Endothelial cell of umbilical vein (primary cell): Measurements from ENCODE around the gene STK11IP. TPM values are rescaled to one million over a fixed set of nuclear protein-coding genes. Genes with fewer than 3 reads are reported as not detected.

Experiments
- BruUV-seq: library from RNA; stranded (reverse); fragments of 400-500 nt; replicated peaks from 2 replicates; lab custom pipeline; 2021; lab: Mats Ljungman, UMichigan
- CTCF ChIA-PET: fragments of 300-600, 350-600 bp; sonication (Branson Sonifier 250); formaldehyde crosslinking; loops from one replicate; lab custom pipeline; 2021; ENCODE audit warnings: antibody characterized with exemption, inconsistent platforms; lab: Charles Lee
- POLR2A ChIA-PET: fragments of 300-600, 350-600 bp; sonication (Branson Sonifier 250); formaldehyde crosslinking; loops from one replicate; lab custom pipeline; 2021; ENCODE audit warnings: antibody characterized with exemption, inconsistent platforms; lab: Charles Lee
- DNase-seq: peaks from one replicate; pipeline ENCODE4 v3.0.0-alpha.2; 2011; ENCODE audit warnings: low read depth, low spot score
- FAIRE-seq: peaks from 2 replicates; lab custom pipeline; 2011; peaks lifted over from hg19 to GRCh38; lab: Jason Lieb, UNC
- H2AFZ ChIP-seq: 2 replicates; pipeline ENCODE4 v1.6.0; 2012; ENCODE audit warnings: low read depth, low read length, control low read depth, inconsistent platforms
- H3K27ac ChIP-seq: 2 replicates; pipeline ENCODE4 v1.5.1; 2011; ENCODE audit warnings: low read depth, mild to moderate bottlenecking, control low read depth, low read length, moderate library complexity; ENCODE audit not compliant: insufficient read depth
- H3K27me3 ChIP-seq, 2 experiments: 2 replicates each; pipeline versions ENCODE4 v1.6.0 to v1.6.1; 2011; ENCODE audit warnings: low read length in 2 of 2, mixed read lengths in 1 of 2; ENCODE audit not compliant: control insufficient read depth in 2 of 2, insufficient read depth in 2 of 2
- H3K36me3 ChIP-seq, 2 experiments: 2 replicates in 1 of 2; 3 replicates in 1 of 2; pipeline ENCODE4 v1.5.1; 2011; ENCODE audit warnings: low read length in 2 of 2, mild to moderate bottlenecking in 1 of 2, moderate library complexity in 1 of 2; ENCODE audit not compliant: control insufficient read depth in 2 of 2, insufficient read depth in 2 of 2; ENCODE audit errors: extremely low read depth in 1 of 2
- H3K4me1 ChIP-seq: 3 replicates; pipeline ENCODE4 v1.5.1; 2011; ENCODE audit warnings: mild to moderate bottlenecking, low read length; ENCODE audit not compliant: control insufficient read depth, insufficient read depth; ENCODE audit errors: extremely low read depth
- H3K4me2 ChIP-seq: 2 replicates; pipeline ENCODE4 v1.6.1; 2011; ENCODE audit warnings: low read length, control low read depth, mixed read lengths; ENCODE audit not compliant: insufficient read depth
- H3K4me3 ChIP-seq, 3 experiments: fragments of 200-600 bp in 1 of 3; sonication (generic), shearing (Covaris generic) in 1 of 3; replicated peaks in 1 of 3; 2 replicates each; pipeline ENCODE4 v1.5.1; 2011 to 2016; ENCODE audit warnings: control low read depth in 3 of 3, low read length in 3 of 3, mild to moderate bottlenecking in 2 of 3, inconsistent platforms in 1 of 3, low read depth in 1 of 3, moderate library complexity in 1 of 3; ENCODE audit not compliant: insufficient read depth in 1 of 3
- H3K79me2 ChIP-seq: 2 replicates; pipeline ENCODE4 v1.6.0; 2012; ENCODE audit warnings: low read length, inconsistent platforms; ENCODE audit not compliant: control insufficient read depth, insufficient read depth
- H3K9ac ChIP-seq: replicated peaks from 2 replicates; pipeline ENCODE3; 2011; ENCODE audit warnings: low read length, control low read depth; ENCODE audit not compliant: insufficient read depth; ENCODE audit errors: extremely low read depth
- H3K9me1 ChIP-seq: replicated peaks from 3 replicates; pipeline ENCODE4 v1.6.0; 2011; ENCODE audit warnings: mild to moderate bottlenecking, low read length; ENCODE audit not compliant: control insufficient read depth, insufficient read depth; ENCODE audit errors: extremely low read depth
- H3K9me3 ChIP-seq: replicated peaks from 2 replicates; pipeline ENCODE4 v1.5.1; 2012; ENCODE audit warnings: low read length, inconsistent platforms; ENCODE audit not compliant: control insufficient read depth, insufficient read depth
- H4K20me1 ChIP-seq: replicated peaks from 2 replicates; pipeline ENCODE3; 2011; ENCODE audit warnings: mild to moderate bottlenecking, low read length; ENCODE audit not compliant: control insufficient read depth, insufficient read depth; ENCODE audit errors: extremely low read depth
- EZH2 ChIP-seq: IDR thresholded peaks from 2 replicates; pipeline ENCODE4 v1.6.1; 2012; ENCODE audit warnings: borderline replicate concordance, low read depth, mild to moderate bottlenecking, moderate library complexity, low read length, inconsistent platforms; ENCODE audit not compliant: severe bottlenecking
- FOS ChIP-seq: IDR thresholded peaks from 2 replicates; pipeline ENCODE4 v1.6.1; 2011; ENCODE audit warnings: mild to moderate bottlenecking, low read length, moderate library complexity, borderline replicate concordance; ENCODE audit not compliant: insufficient read depth
- GATA2 ChIP-seq: IDR thresholded peaks from 2 replicates; pipeline ENCODE4 v1.7.0; 2011; ENCODE audit warnings: low read depth, mild to moderate bottlenecking, moderate library complexity, mixed read lengths, low read length; ENCODE audit not compliant: insufficient read length, insufficient read depth
- JUN ChIP-seq: IDR thresholded peaks from 2 replicates; pipeline ENCODE4 v1.6.1; 2011; ENCODE audit warnings: borderline replicate concordance, low read depth; ENCODE audit not compliant: insufficient read length, insufficient read depth
- MYC ChIP-seq: IDR thresholded peaks from one replicate; pipeline ENCODE4 v1.6.1; 2011; ENCODE audit warnings: mild to moderate bottlenecking, low read depth, low read length
- POLR2A ChIP-seq: IDR thresholded peaks from 2 replicates; pipeline ENCODE4 v1.6.1; 2012; ENCODE audit warnings: low read depth, mild to moderate bottlenecking, control low read depth, low read length
- POLR2AphosphoS5 ChIP-seq: IDR thresholded peaks from 2 replicates; pipeline ENCODE4 v1.6.1; 2012; ENCODE audit warnings: low read depth, mild to moderate bottlenecking, control low read depth, low read length, moderate library complexity; ENCODE audit not compliant: insufficient read depth
- dilution Hi-C: fragments of 300-500 bp; cut with MboI; formaldehyde crosslinking; loops from one replicate; pipeline ENCODE4 v1.15.0; 2019; ENCODE audit warnings: low sequenced_read_pairs; ENCODE audit not compliant: extremely low pct_ligation_motif_present
- intact Hi-C: fragments of 100-400 bp; cut with micrococcal nuclease; formaldehyde crosslinking; loops from one replicate; pipeline ENCODE4 v1.10.0; 2022
- polyA plus RNA-seq, 4 experiments: library from polyadenylated mRNA; depleted of rRNA in 3 of 4; stranded (reverse) in 3 of 4; unstranded in 1 of 4; fragments of >200 nt; gene quantifications; 2 replicates each; pipeline versions ENCODE4 v1.2.1 to v1.2.3, GENCODE V29; 2011 to 2012; ENCODE audit warnings: missing spikeins in 1 of 4
- total RNA-seq: library from RNA; stranded (reverse); gene quantifications from 2 replicates; pipeline ENCODE4 v1.2.3, GENCODE V29; 2021
- TF ChIP-seq, protein P1 (sequence below), 2 donors: IDR thresholded peaks; 1 replicate in 1 of 2; 2 replicates in 1 of 2; pipeline ENCODE4 v1.5.1; 2011; ENCODE audit warnings: low read length in 2 of 2, mild to moderate bottlenecking in 2 of 2, moderate library complexity in 2 of 2, control low read depth in 1 of 2, inconsistent platforms in 1 of 2, low read depth in 1 of 2; ENCODE audit not compliant: insufficient read depth in 1 of 2; ENCODE audit errors: extremely low read depth in 1 of 2
- TF ChIP-seq, protein P2 (sequence below): IDR thresholded peaks from 2 replicates; pipeline ENCODE4 v1.6.1; 2011; ENCODE audit not compliant: insufficient read depth, insufficient read length

The STK11IP gene
- total and polyA plus RNA-seq, 2 donors (not counting 3 experiments of a cell fraction or from before 2014, with no cell fraction given) = 17.7 to 19.2 TPM

DNA sequence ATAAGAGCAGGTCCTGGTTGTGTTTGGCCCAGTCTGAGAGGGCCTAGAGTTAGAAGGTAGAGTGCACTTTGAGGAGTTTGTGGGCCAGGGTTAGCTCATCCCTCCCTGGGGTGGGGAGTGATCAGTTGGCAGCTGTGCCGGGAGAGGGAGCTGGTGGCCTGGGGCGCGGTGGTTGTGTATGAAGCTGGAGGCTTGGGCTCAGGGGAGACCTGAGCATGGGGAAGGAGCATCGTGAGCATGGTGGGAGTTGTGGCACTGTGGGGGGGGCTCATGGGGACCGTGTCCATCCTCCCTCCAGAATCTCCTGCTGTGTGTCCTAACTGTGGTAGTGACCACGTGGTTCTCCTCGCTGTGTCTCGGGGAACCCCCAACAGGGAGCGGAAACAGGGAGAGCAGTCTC, 13.6 kb downstream of the STK11IP start:
- no peak for DNase-seq
- H3K9ac ChIP-seq = no peak overlapping the region
- H3K4me1 ChIP-seq = no peaks in the 10 kb centered on the region
- no peak overlapping the region for H3K27ac ChIP-seq
- H3K27me3 ChIP-seq = no peaks in the 10 kb centered on the region
- intact Hi-C loops = no loop called here
- no peaks in the 10 kb centered on the region for H3K79me2 ChIP-seq
- CTCF ChIA-PET = interaction anchor here (0.7 to 1.7 kb wide), 2 partner anchors 19 to 49 kb away, joined by 3 to 4 read pairs; no protein-coding TSS in a partner anchor
- H3K4me2 ChIP-seq = no peak overlapping the region
- TF ChIP-seq POLR2A (no peak), EZH2 (no peak), MYC (no peak)
- no peak overlapping the region for H3K4me3 ChIP-seq
- dilution Hi-C loops = no loop called here
- no peaks in the 10 kb centered on the region for H3K9me3 ChIP-seq
- H3K36me3 ChIP-seq = peaks cover 0 to 15% of the 10 kb centered on the region in 2 experiments
- H3K9me1 ChIP-seq = no peaks in the 10 kb centered on the region
- no peaks in the 10 kb centered on the region for H4K20me1 ChIP-seq
- BruUV-seq = no TSS peak
- H2AFZ ChIP-seq = no peak overlapping the region
- no peak for FAIRE-seq
- POLR2A ChIA-PET = no interaction called here

GRCh38 chr2:219611866-219612576, 14.4 kb downstream of the STK11IP start:
- Histone ChIP-seq H2AFZ (no peak overlapping the region), H3K36me3 (peaks cover 0 to 16% of the 10 kb centered on the region in 2 experiments), H3K79me2 (no peaks in the 10 kb centered on the region), H4K20me1 (no peaks in the 10 kb centered on the region), H3K4me3 (no peak overlapping the region), H3K4me1 (no peaks in the 10 kb centered on the region), H3K9ac (no peak overlapping the region), H3K9me1 (no peaks in the 10 kb centered on the region), H3K9me3 (no peaks in the 10 kb centered on the region), H3K27ac (no peak overlapping the region), H3K4me2 (no peak overlapping the region), H3K27me3 (no peaks in the 10 kb centered on the region)
- TF ChIP-seq GATA2 (no peak), POLR2AphosphoS5 (no peak), POLR2A (no peak), JUN (no peak), FOS (no peak), MYC (no peak), EZH2 (no peak)
- TF ChIP-seq, protein P1, sequence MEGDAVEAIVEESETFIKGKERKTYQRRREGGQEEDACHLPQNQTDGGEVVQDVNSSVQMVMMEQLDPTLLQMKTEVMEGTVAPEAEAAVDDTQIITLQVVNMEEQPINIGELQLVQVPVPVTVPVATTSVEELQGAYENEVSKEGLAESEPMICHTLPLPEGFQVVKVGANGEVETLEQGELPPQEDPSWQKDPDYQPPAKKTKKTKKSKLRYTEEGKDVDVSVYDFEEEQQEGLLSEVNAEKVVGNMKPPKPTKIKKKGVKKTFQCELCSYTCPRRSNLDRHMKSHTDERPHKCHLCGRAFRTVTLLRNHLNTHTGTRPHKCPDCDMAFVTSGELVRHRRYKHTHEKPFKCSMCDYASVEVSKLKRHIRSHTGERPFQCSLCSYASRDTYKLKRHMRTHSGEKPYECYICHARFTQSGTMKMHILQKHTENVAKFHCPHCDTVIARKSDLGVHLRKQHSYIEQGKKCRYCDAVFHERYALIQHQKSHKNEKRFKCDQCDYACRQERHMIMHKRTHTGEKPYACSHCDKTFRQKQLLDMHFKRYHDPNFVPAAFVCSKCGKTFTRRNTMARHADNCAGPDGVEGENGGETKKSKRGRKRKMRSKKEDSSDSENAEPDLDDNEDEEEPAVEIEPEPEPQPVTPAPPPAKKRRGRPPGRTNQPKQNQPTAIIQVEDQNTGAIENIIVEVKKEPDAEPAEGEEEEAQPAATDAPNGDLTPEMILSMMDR (IDR thresholded peaks at IDR 0.05; ENCODE audit: extremely low read depth in 1 of 2, insufficient read depth in 1 of 2, low read depth in 1 of 2, low read length in 2 of 2) = no peak
- TF ChIP-seq, protein P2, sequence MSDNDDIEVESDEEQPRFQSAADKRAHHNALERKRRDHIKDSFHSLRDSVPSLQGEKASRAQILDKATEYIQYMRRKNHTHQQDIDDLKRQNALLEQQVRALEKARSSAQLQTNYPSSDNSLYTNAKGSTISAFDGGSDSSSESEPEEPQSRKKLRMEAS = no peak
- FAIRE-seq (no peak), DNase-seq (no peak)
- POLR2A ChIA-PET = no interaction called here
- dilution Hi-C loops = no loop called here
- intact Hi-C loops = no loop called here
- CTCF ChIA-PET = no interaction called here
- no TSS peak for BruUV-seq
